ENCODE data around the gene SYCE3. TPM values are rescaled to one million over a fixed set of nuclear protein-coding genes. Genes with fewer than 3 reads are reported as not detected.

The SYCE3 gene
- total and polyA plus RNA-seq, 9 donors = not detected

- H3K9me3 ChIP-seq (replicated peaks; ENCODE audit: control insufficient read depth, low read depth, low read length) = no peaks in the 10 kb centered on the region
- no peak for DNase-seq
- peaks cover 22% of the 10 kb centered on the region for H3K27me3 ChIP-seq (ENCODE audit: control insufficient read depth, insufficient read depth, low read length)
- no peak overlapping the region for H3K4me3 ChIP-seq (ENCODE audit: low read length)
- H3K4me1 ChIP-seq (ENCODE audit: control insufficient read depth, insufficient read depth, low read length) = peaks cover under 1% of the 10 kb centered on the region
- 95% methylated on average over 6 of the region's 8 CpGs for WGBS (ENCODE audit: insufficient coverage)
- no peak overlapping the region for H3K27ac ChIP-seq (ENCODE audit: low read length)
- H3K36me3 ChIP-seq (ENCODE audit: control insufficient read depth, insufficient read depth, low read length) = no peaks in the 10 kb centered on the region
Measured at GRCh38 chr22:50553310-50553709, 9.4 kb downstream of the SYCE3 start.

GRCh38 chr22:50551160-50551752 lies 11.5 kb downstream of the SYCE3 start:
- peaks cover 4% of the 10 kb centered on the region for H3K4me1 ChIP-seq (ENCODE audit: control insufficient read depth, insufficient read depth, low read length)
- no peak for DNase-seq
- H3K4me3 ChIP-seq (ENCODE audit: low read length) = no peak overlapping the region
- 89% methylated on average over 8 of the region's 11 CpGs for WGBS (ENCODE audit: insufficient coverage)
- peaks cover 40% of the 10 kb centered on the region for H3K27me3 ChIP-seq (ENCODE audit: control insufficient read depth, insufficient read depth, low read length)
- H3K36me3 ChIP-seq (ENCODE audit: control insufficient read depth, insufficient read depth, low read length) = no peaks in the 10 kb centered on the region
- no peak overlapping the region for H3K27ac ChIP-seq (ENCODE audit: low read length)
- H3K9me3 ChIP-seq (replicated peaks; ENCODE audit: control insufficient read depth, low read depth, low read length) = no peaks in the 10 kb centered on the region

GRCh38 chr22:50550395-50550794 lies 12.3 kb downstream of the SYCE3 start:
- no peaks in the 10 kb centered on the region for H3K36me3 ChIP-seq (ENCODE audit: control insufficient read depth, insufficient read depth, low read length)
- no peak for DNase-seq
- H3K4me1 ChIP-seq (ENCODE audit: control insufficient read depth, insufficient read depth, low read length) = peaks cover 4% of the 10 kb centered on the region
- 83% methylated on average over 7 of the region's 8 CpGs for WGBS (ENCODE audit: insufficient coverage)
- no peak overlapping the region for H3K27ac ChIP-seq (ENCODE audit: low read length)
- no peak overlapping the region for H3K4me3 ChIP-seq (ENCODE audit: low read length)
- H3K27me3 ChIP-seq (ENCODE audit: control insufficient read depth, insufficient read depth, low read length) = peaks cover 49% of the 10 kb centered on the region
- no peaks in the 10 kb centered on the region for H3K9me3 ChIP-seq (replicated peaks; ENCODE audit: control insufficient read depth, low read depth, low read length)

- Histone ChIP-seq H3K27me3 (ENCODE audit: control insufficient read depth, insufficient read depth, low read length) (peaks cover 61% of the 10 kb centered on the region), H3K4me1 (ENCODE audit: control insufficient read depth, insufficient read depth, low read length) (peaks cover 10% of the 10 kb centered on the region), H3K4me3 (ENCODE audit: low read length) (no peak overlapping the region), H3K27ac (ENCODE audit: low read length) (no peak overlapping the region), H3K9me3 (replicated peaks; ENCODE audit: control insufficient read depth, low read depth, low read length) (no peaks in the 10 kb centered on the region), H3K36me3 (ENCODE audit: control insufficient read depth, insufficient read depth, low read length) (no peaks in the 10 kb centered on the region)
- DNase-seq = no peak
- WGBS (ENCODE audit: insufficient coverage) = 64% methylated on average over 61 of the region's 68 CpGs
Measured at GRCh38 chr22:50548921-50549790, 13.6 kb downstream of the SYCE3 start.

GRCh38 chr22:50548040-50548920 lies 14.4 kb downstream of the SYCE3 start:
- DNase-seq = no peak
- Histone ChIP-seq H3K4me1 (ENCODE audit: control insufficient read depth, insufficient read depth, low read length) (peaks cover 13% of the 10 kb centered on the region), H3K27ac (ENCODE audit: low read length) (no peak overlapping the region), H3K36me3 (ENCODE audit: control insufficient read depth, insufficient read depth, low read length) (no peaks in the 10 kb centered on the region), H3K27me3 (ENCODE audit: control insufficient read depth, insufficient read depth, low read length) (peaks cover 70% of the 10 kb centered on the region), H3K4me3 (ENCODE audit: low read length) (peak overlapping the region; percentile 8), H3K9me3 (replicated peaks; ENCODE audit: control insufficient read depth, low read depth, low read length) (no peaks in the 10 kb centered on the region)
- WGBS (ENCODE audit: insufficient coverage) = 2% methylated on average over 50 of the region's 56 CpGs

- Histone ChIP-seq H3K4me1 (ENCODE audit: control insufficient read depth, insufficient read depth, low read length) (peaks cover 13% of the 10 kb centered on the region), H3K27me3 (ENCODE audit: control insufficient read depth, insufficient read depth, low read length) (peaks cover 75% of the 10 kb centered on the region), H3K27ac (ENCODE audit: low read length) (no peak overlapping the region), H3K9me3 (replicated peaks; ENCODE audit: control insufficient read depth, low read depth, low read length) (no peaks in the 10 kb centered on the region), H3K4me3 (ENCODE audit: low read length) (no peak overlapping the region), H3K36me3 (ENCODE audit: control insufficient read depth, insufficient read depth, low read length) (no peaks in the 10 kb centered on the region)
- 10% methylated on average over 35 of the region's 35 CpGs for WGBS (ENCODE audit: insufficient coverage)
- DNase-seq = no peak
Measured at GRCh38 chr22:50547263-50547985, 15.3 kb downstream of the SYCE3 start.

GRCh38 chr22:50546326-50547262 lies 16.1 kb downstream of the SYCE3 start:
- Histone ChIP-seq H3K36me3 (ENCODE audit: control insufficient read depth, insufficient read depth, low read length) (no peaks in the 10 kb centered on the region), H3K27ac (ENCODE audit: low read length) (no peak overlapping the region), H3K4me3 (ENCODE audit: low read length) (no peak overlapping the region), H3K4me1 (ENCODE audit: control insufficient read depth, insufficient read depth, low read length) (peaks cover 13% of the 10 kb centered on the region), H3K27me3 (ENCODE audit: control insufficient read depth, insufficient read depth, low read length) (peaks cover 78% of the 10 kb centered on the region), H3K9me3 (replicated peaks; ENCODE audit: control insufficient read depth, low read depth, low read length) (no peaks in the 10 kb centered on the region)
- no peak for DNase-seq
- WGBS (ENCODE audit: insufficient coverage) = 44% methylated on average over 71 of the region's 78 CpGs

- no peaks in the 10 kb centered on the region for H3K9me3 ChIP-seq (replicated peaks; ENCODE audit: control insufficient read depth, low read depth, low read length)
- H3K36me3 ChIP-seq (ENCODE audit: control insufficient read depth, insufficient read depth, low read length) = no peaks in the 10 kb centered on the region
- no peak within 1 kb of the TSS for H3K27ac ChIP-seq (ENCODE audit: low read length)
- peaks cover 13% of the 10 kb centered on the region for H3K4me1 ChIP-seq (ENCODE audit: control insufficient read depth, insufficient read depth, low read length)
- H3K27me3 ChIP-seq (ENCODE audit: control insufficient read depth, insufficient read depth, low read length) = peaks cover 76% of the 10 kb centered on the region
- 49% methylated on average over 8 of the region's 10 CpGs for WGBS (ENCODE audit: insufficient coverage)
- H3K4me3 ChIP-seq (ENCODE audit: low read length) = no peak within 1 kb of the TSS
- no peak for DNase-seq
Measured at GRCh38 chr22:50545522-50546325, 17.0 kb downstream of the SYCE3 start, which contains the start of gene KLHDC7B. KLHDC7B (plus strand) TSS chr22:50545899; CDS start chr22:50546244, 345 bp downstream.
